ENCODE data around the gene ARFGEF3.

Gene ARFGEF3

DNA sequence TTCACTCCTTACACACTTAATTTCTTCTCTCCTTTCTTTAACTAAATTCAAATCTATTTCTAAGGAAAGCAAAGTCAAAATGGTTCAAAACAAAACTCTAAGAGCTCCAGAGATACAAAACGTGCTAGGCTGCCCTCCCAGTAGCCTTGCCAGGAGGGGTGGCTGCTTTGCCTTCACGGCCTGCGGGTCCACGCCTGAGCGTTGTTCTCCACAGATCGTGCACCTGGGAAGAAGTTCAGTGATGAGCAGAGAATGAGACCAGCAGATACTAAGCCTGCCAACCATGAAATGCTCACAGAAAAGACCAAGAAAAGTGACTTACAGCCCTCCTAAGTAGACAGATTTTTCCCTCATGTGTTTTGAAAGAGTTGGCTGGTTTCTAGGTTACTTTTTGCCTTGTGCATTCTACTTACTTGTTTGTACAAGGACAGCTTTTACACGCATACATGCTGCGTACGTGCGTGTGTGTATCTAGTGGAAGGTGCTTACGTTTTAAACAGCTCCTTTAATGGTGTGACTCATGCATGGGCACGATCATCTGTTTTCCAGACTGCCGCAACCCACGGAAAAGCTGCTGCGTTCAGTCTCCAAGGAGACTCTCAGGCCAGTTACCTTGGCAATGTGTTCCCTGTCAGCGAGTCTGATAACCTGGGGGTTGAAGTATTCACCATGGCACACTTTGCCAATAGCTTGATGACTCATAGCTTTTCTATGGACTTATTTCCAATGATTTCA, 88.9 kb downstream of the ARFGEF3 start:
- no peak for TF ChIP-seq POLR2A (IDR thresholded peaks at IDR 0.05; ENCODE audit: low read depth, low read length)

DNA sequence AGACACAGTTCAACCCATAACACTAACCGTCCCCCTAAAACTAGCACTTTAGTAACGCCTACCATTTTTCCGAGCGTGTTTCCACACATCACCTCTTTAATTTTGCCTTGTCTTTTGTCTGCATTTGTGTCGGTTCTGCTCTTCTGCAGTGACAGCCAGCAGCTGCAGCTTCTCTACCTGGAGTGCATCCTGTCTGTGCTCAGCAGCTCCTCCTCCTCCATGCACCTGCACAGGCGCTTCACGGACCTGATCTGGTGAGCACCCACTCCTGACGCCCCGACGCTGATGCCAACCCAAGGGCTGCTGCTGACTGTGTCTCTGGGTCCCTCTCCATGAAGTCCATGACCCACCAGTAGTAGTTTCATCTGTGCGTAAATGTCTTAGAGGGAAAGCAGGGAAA, 92.0 kb downstream of the ARFGEF3 start:
- no peak for TF ChIP-seq POLR2A (IDR thresholded peaks at IDR 0.05; ENCODE audit: low read depth, low read length)
- no peak for FAIRE-seq
- DNase-seq (ENCODE audit: insufficient read length, low spot score) = no peak

More for the DNA sequence above, 88.9 kb downstream of the ARFGEF3 start:
- FAIRE-seq (no peak), DNase-seq (ENCODE audit: insufficient read length, low spot score) (no peak)

DNA sequence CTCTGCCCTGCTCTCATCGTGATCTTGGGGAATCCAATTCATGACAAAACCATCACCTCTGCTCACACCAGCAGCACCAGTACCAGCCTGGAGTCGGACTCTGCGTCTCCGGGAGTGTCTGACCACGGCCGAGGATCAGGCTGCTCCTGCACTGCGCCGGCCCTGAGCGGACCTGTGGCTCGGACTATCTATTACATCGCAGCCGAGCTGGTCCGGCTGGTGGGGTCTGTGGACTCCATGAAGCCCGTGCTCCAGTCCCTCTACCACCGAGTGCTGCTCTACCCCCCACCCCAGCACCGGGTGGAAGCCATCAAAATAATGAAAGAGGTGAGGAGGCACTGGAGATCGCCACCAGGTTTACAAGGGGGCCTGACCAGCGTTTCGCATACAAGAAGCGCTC, 93.7 kb downstream of the ARFGEF3 start:
- no peak for TF ChIP-seq POLR2A (IDR thresholded peaks at IDR 0.05; ENCODE audit: low read depth, low read length)
- FAIRE-seq = no peak
- DNase-seq (ENCODE audit: insufficient read length, low spot score) = no peak

DNA sequence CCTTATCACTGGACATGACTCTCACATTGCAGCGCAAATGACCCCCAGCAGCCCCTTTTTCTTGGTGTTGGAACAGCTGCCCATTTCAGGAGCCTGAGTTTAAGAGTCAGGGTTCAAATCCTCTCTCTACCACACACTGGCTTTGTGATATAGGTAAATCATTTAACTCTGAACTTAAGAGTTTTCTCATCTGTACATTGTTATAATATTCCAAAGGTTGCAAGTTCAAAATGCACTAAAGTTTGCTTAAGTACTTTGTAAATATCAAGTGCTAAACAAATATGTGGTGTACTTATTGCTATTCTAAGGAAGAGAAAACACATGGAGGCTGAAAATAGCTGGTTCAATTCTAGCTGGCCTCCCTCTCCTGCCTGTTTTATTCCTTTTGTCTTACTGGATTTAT, 95.9 kb downstream of the ARFGEF3 start:
- no peak for TF ChIP-seq POLR2A (IDR thresholded peaks at IDR 0.05; ENCODE audit: low read depth, low read length)
- DNase-seq (ENCODE audit: insufficient read length, low spot score) (no peak), FAIRE-seq (no peak)

DNA sequence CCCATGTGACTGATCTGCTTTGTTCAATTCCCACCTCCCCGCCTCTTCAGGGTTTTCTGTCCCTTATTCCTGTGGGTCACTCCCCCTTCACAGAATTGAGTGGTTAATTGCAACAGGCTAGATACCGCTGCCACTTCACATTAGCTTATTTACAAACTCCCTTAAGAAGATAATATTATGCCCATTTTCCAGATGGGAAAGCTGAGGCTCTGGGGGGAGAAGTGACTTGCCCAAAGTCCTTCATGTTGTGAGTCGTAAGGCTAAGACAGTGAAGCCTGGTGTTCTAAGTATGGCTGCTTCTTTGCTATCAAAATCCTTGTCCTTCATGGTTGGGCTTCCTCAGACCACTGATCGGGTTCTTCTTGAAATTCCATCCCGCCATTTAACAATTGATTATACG, 96.5 kb downstream of the ARFGEF3 start:
- FAIRE-seq = no peak
- TF ChIP-seq POLR2A (IDR thresholded peaks at IDR 0.05; ENCODE audit: low read depth, low read length) = no peak

GRCh38 chr6:138258991-138259390, 97.3 kb downstream of the ARFGEF3 start:
- no peak for FAIRE-seq
- TF ChIP-seq POLR2A (IDR thresholded peaks at IDR 0.05; ENCODE audit: low read depth, low read length) = no peak
- DNase-seq (ENCODE audit: insufficient read length, low spot score) = no peak

More for the DNA sequence above, 96.5 kb downstream of the ARFGEF3 start:
- DNase-seq (ENCODE audit: insufficient read length, low spot score) = no peak

DNA sequence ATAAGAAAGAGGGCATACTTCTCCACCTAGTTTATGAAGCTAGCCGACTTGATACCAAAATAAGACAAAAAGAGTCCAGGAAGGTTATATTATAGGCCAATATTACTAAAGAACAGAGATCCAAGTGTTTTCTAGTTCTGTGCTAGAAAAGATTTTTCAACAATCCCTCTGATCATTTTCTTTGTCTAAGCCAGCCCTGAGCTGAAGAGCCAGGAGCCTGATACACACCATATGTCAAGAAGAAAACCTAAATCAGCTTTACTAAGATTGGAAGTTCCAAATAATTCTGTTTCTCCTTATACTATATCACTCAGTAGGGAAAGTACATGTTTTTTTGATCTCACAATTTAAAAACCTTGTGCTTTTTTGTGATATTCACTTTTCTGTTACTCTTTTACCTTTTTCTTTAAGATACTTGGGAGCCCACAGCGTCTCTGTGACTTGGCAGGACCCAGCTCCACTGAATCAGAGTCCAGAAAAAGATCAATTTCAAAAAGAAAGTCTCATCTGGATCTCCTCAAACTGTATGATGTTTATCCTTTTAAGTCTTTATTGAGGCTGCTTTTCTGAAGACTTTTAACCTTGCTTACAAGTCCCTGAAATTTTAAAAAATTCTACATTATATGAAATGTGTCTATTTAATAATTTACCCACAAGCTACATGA, 99.5 kb downstream of the ARFGEF3 start:
- FAIRE-seq (no peak), DNase-seq (ENCODE audit: insufficient read length, low spot score) (no peak)

GRCh38 chr6:138263963-138264362, 102.2 kb downstream of the ARFGEF3 start:
- no peak for FAIRE-seq
- no peak for DNase-seq (ENCODE audit: insufficient read length, low spot score)
- TF ChIP-seq POLR2A (IDR thresholded peaks at IDR 0.05; ENCODE audit: low read depth, low read length) = no peak

More for the DNA sequence above, 99.5 kb downstream of the ARFGEF3 start:
- no peak for TF ChIP-seq POLR2A (IDR thresholded peaks at IDR 0.05; ENCODE audit: low read depth, low read length)

GRCh38 chr6:138264372-138264880, 102.7 kb downstream of the ARFGEF3 start:
- TF ChIP-seq POLR2A (IDR thresholded peaks at IDR 0.05; ENCODE audit: low read depth, low read length) = no peak
- no peak for FAIRE-seq

DNA sequence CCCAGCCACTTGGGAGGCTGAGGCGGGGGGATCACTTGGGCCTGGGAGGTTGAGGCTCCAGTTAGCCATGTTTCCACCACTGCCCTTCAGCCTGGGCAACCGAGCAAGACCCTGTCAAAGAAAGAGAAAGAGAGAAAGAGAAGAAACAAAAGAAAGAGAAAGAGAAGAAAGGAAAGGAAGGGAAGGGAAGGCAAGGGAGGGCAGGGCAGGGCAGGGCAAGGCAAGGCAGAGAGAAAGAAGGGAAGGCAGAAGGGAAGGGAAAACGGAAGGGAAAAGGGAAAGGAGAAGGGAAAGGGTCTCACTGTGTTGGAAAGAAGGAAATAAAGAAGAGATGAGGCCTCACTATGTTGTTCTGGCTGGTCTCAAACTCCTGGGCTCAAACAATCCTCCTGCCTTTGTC, 104.4 kb downstream of the ARFGEF3 start:
- TF ChIP-seq POLR2A (IDR thresholded peaks at IDR 0.05; ENCODE audit: low read depth, low read length) = no peak
- DNase-seq (ENCODE audit: insufficient read length, low spot score) (no peak), FAIRE-seq (no peak)

More at GRCh38 chr6:138264372-138264880, 102.7 kb downstream of the ARFGEF3 start:
- DNase-seq (ENCODE audit: insufficient read length, low spot score) = no peak

DNA sequence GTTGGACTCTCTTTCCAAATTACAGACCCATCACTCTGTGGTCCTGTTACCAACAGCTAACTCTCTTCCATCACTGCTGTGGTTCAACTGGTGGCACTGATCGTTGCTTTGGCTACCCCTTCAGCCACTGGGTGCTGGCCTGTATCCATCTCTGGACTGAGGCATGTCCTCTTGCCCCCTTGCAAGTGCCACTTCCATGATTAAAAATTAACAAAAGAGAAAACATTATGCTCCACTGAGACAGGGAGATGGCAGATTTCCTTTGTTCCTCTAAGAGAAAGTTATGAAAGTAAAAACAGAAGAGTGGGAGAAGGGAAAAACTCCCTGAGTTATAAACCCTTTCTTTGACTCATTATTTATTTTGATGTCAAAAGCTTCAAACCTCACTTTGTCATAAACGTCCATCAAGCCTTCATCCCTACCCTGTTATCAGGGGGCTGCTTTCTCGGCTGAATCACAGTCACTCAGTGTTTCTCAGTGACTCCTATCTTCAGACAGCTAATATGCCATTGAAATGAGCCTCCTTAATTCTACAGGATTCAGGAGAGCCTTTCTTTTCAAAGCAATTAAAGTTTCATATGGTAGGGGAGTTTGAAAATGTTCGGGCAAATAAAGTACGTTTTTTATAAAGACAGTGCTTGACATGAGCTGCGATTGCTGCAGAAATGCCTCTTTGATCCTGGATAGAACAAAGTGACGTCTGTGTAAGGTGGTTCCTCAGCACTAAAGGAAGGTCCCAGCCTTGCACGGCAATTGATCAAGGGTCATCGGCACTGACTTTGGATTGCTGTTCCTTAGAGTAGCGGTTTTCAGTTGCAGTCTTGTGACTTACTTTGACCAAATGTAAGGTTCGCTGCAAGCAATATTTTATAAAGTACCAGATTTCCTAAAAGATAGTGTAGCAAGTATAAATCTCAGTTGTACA, 106.5 kb downstream of the ARFGEF3 start:
- no peak for FAIRE-seq
- no peak for DNase-seq (ENCODE audit: insufficient read length, low spot score)
- TF ChIP-seq POLR2A (IDR thresholded peaks at IDR 0.05; ENCODE audit: low read depth, low read length) = no peak

DNA sequence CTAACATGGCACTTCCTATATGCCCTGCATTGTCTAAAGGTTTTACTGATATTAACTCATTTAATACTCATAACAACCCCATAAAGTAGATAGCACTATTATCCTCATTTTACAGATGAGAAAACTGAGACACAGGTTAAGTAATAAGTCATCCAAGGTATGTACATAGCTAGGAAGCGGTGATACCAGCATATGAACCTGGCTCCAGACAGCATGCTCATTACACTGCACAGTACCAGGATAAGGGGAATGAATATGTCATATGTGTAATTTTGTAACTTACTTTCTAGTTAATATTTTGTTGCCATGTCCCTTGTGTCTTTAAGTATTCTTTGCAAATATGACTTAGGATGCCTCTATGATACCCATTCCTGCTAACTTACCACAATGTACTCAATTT, 109.7 kb downstream of the ARFGEF3 start:
- TF ChIP-seq POLR2A (IDR thresholded peaks at IDR 0.05; ENCODE audit: low read depth, low read length) = no peak
- DNase-seq (ENCODE audit: insufficient read length, low spot score) (no peak), FAIRE-seq (no peak)

- FAIRE-seq (no peak), DNase-seq (ENCODE audit: insufficient read length, low spot score) (no peak)
- no peak for TF ChIP-seq POLR2A (IDR thresholded peaks at IDR 0.05; ENCODE audit: low read depth, low read length)
Observed at GRCh38 chr6:138272533-138273315, 111.0 kb downstream of the ARFGEF3 start.

Data from H54 (cell line).